HL-60 (cell line): ENCODE data around the gene ITIH1.
"Not testable (repeated sequence)": the region's sequence is repeated elsewhere in the genome, so short reads cannot be mapped to it uniquely, and the experiment has no call there.

ENCODE experiments used
- CTCF ChIP-seq: IDR thresholded peaks from one replicate; pipeline ENCODE4 v1.5.1; 2011; ENCODE audit warnings: low read length, control low read depth, inconsistent platforms; ENCODE audit not compliant: insufficient read depth
- GABPA ChIP-seq: IDR thresholded peaks from 2 replicates; pipeline ENCODE4 v1.6.1; 2012; ENCODE audit warnings: low read depth
- POLR2AphosphoS5 ChIP-seq: IDR thresholded peaks from 2 replicates; pipeline ENCODE4 v1.6.1; 2012; ENCODE audit warnings: low read depth

DNA sequence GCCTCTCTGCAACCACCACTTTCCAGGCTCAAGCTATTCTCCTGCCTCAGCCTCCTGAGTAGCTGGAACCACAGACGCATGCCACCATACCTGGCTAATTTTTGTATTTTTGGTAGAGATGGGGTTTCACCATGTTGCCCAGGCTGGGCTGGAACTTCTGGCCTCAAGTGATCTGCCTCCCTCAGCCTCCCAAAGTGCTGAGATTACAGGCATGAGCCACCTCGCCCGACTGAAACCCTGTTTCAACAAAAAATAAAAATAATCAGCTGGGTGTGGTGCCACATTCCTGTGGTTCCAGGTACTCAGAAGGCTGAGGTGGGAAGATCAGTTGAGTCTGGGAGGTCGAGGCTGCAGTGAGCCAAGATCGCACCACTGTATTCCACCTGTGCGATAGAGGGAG lies 913 bp upstream of the ITIH1 start:
- not testable (repeated sequence) for TF ChIP-seq CTCF, POLR2AphosphoS5, GABPA
